Hepatocyte (in vitro differentiated cells): Measurements from ENCODE around the gene MORN3. TPM values are rescaled to one million over a fixed set of nuclear protein-coding genes. Genes with fewer than 3 reads are reported as not detected.

Source experiments
- DNase-seq: peaks from one replicate; pipeline ENCODE4 v3.0.0-alpha.2; 2016; ENCODE audit warnings: low spot score
- H2AFZ ChIP-seq: fragments of 200-600 bp; sonication (generic); 2 replicates; pipeline ENCODE4 v1.6.0; 2016; ENCODE audit warnings: antibody characterized with exemption, mild to moderate bottlenecking
- H3K27ac ChIP-seq: fragments of 200-600 bp; sonication (generic); 2 replicates; pipeline ENCODE4 v1.5.1; 2016; ENCODE audit warnings: mild to moderate bottlenecking
- H3K27me3 ChIP-seq: fragments of 200-600 bp; sonication (generic); 2 replicates; pipeline ENCODE4 v1.6.1; 2016
- H3K36me3 ChIP-seq: fragments of 200-600 bp; sonication (generic); replicated peaks from 2 replicates; pipeline ENCODE4 v1.5.1; 2016; ENCODE audit warnings: low read depth; ENCODE audit not compliant: insufficient read depth
- H3K4me1 ChIP-seq: fragments of 200-600 bp; sonication (generic); 2 replicates; pipeline ENCODE4 v1.5.1; 2016; ENCODE audit warnings: mild to moderate bottlenecking, moderate library complexity; ENCODE audit not compliant: insufficient read depth
- H3K4me2 ChIP-seq: fragments of 200-600 bp; sonication (generic); 2 replicates; pipeline ENCODE4 v1.6.0; 2016
- H3K4me3 ChIP-seq: fragments of 200-600 bp; sonication (generic); 2 replicates; pipeline ENCODE4 v1.5.1; 2016; ENCODE audit warnings: mild to moderate bottlenecking
- H3K79me2 ChIP-seq: fragments of 200-600 bp; sonication (generic); 2 replicates; pipeline ENCODE4 v1.6.0; 2017; ENCODE audit warnings: mild to moderate bottlenecking
- H3K9me2 ChIP-seq: fragments of 200-600 bp; sonication (generic); replicated peaks from 2 replicates; pipeline ENCODE4 v1.6.0; 2017; ENCODE audit warnings: mild to moderate bottlenecking; ENCODE audit not compliant: insufficient read depth
- H3K9me3 ChIP-seq: fragments of 200-600 bp; sonication (generic); 2 replicates; pipeline ENCODE4 v1.5.1; 2016; ENCODE audit warnings: low read depth, mild to moderate bottlenecking
- H4K20me1 ChIP-seq: fragments of 200-600 bp; sonication (generic); 2 replicates; pipeline ENCODE4 v1.6.0; 2016; ENCODE audit warnings: mild to moderate bottlenecking; ENCODE audit not compliant: insufficient read depth, poor library complexity, severe bottlenecking
- CTCF ChIP-seq: fragments of 200-600 bp; sonication (generic); IDR thresholded peaks from 2 replicates; pipeline ENCODE4 v1.5.1; 2016; ENCODE audit warnings: antibody characterized with exemption, mild to moderate bottlenecking; ENCODE audit not compliant: poor library complexity
- EZH2 ChIP-seq: fragments of 200-600 bp; sonication (generic); IDR thresholded peaks from 2 replicates; pipeline ENCODE4 v1.6.1; 2016; ENCODE audit warnings: antibody characterized with exemption, mild to moderate bottlenecking, borderline replicate concordance
- EZH2phosphoT487 ChIP-seq: fragments of 200-600 bp; sonication (generic); IDR thresholded peaks from one replicate; pipeline ENCODE4 v1.6.1; 2018; ENCODE audit warnings: antibody characterized with exemption, mild to moderate bottlenecking, low read depth, moderate library complexity; ENCODE audit not compliant: unreplicated experiment, severe bottlenecking
- WGBS: methylation state at CpG from one replicate; pipeline ENCODE4 v1.1.6; 2016; ENCODE audit warnings: low lambda C conversion rate; ENCODE audit errors: missing lambda C conversion rate; 5-methylcytosine and 5-hydroxymethylcytosine counted together
- polyA plus RNA-seq: library from polyadenylated mRNA; unstranded; fragments of >200 nt; fragmentation: Nextera tagmentation; extraction: Ambion mirVana; gene quantifications from 2 replicates; pipeline ENCODE4 v1.2.1, GENCODE V29; 2016
- total RNA-seq: library from RNA; depleted of rRNA; stranded (reverse); fragments of >200 nt; gene quantifications from 2 replicates; pipeline ENCODE4 v1.2.3, GENCODE V29; 2014

Gene MORN3
- total RNA-seq (0.27 and 0.68 TPM in 2 replicates), polyA plus RNA-seq (0.10 and 1.3 TPM in 2 replicates)

- H4K20me1 ChIP-seq, result no peaks in the 10 kb centered on the region
- no peak for TF ChIP-seq EZH2
- TF ChIP-seq EZH2phosphoT487, result no peak
- no peak for TF ChIP-seq CTCF
- no peak within 1 kb of the TSS for H2AFZ ChIP-seq
- no peaks in the 10 kb centered on the region for H3K9me3 ChIP-seq
- H3K27ac ChIP-seq, result no peak within 1 kb of the TSS
- 84% methylated on average over 5 of the region's 5 CpGs for WGBS
- no peak within 1 kb of the TSS for H3K4me3 ChIP-seq
- H3K4me1 ChIP-seq, result no peaks in the 10 kb centered on the region
- no peak for DNase-seq
- no peaks in the 10 kb centered on the region for H3K27me3 ChIP-seq
- H3K9me2 ChIP-seq, result no peaks in the 10 kb centered on the region
- H3K4me2 ChIP-seq, result no peak within 1 kb of the TSS
- H3K79me2 ChIP-seq, result no peaks in the 10 kb centered on the region
- H3K36me3 ChIP-seq, result no peaks in the 10 kb centered on the region
Observed at GRCh38 chr12:121669521-121669900, at the start of gene MORN3. TSS of gene MORN3 (minus strand) at chr12:121669654. CDS start at chr12:121669483, 171 bp downstream.

- 91% methylated on average over 3 of the region's 3 CpGs for WGBS
- no peaks in the 10 kb centered on the region for H3K9me2 ChIP-seq
- no peaks in the 10 kb centered on the region for H4K20me1 ChIP-seq
Observed at GRCh38 chr12:121718653-121719239, 49.3 kb upstream of the MORN3 start.

GRCh38 chr12:121717041-121717699 is 47.7 kb upstream of the MORN3 start:
- no peaks in the 10 kb centered on the region for H3K9me2 ChIP-seq
- H3K27me3 ChIP-seq, result no peaks in the 10 kb centered on the region
- no peak overlapping the region for H2AFZ ChIP-seq
- H3K27ac ChIP-seq, result no peak overlapping the region
- peak; percentile 22 for DNase-seq
- TF ChIP-seq EZH2phosphoT487 (no peak), CTCF (no peak), EZH2 (no peak)
- H3K4me1 ChIP-seq, result peaks cover 9% of the 10 kb centered on the region
- WGBS, result 70% methylated on average over 10 of the region's 10 CpGs
- no peak overlapping the region for H3K4me3 ChIP-seq
- H3K79me2 ChIP-seq, result peaks cover 40% of the 10 kb centered on the region
- H3K4me2 ChIP-seq, result no peak overlapping the region
- H3K9me3 ChIP-seq, result no peaks in the 10 kb centered on the region
- no peaks in the 10 kb centered on the region for H4K20me1 ChIP-seq
- no peaks in the 10 kb centered on the region for H3K36me3 ChIP-seq

More at GRCh38 chr12:121718653-121719239, 49.3 kb upstream of the MORN3 start:
- H3K79me2 ChIP-seq, result peaks cover 30% of the 10 kb centered on the region
- no peaks in the 10 kb centered on the region for H3K9me3 ChIP-seq
- H3K4me3 ChIP-seq, result no peak overlapping the region
- H3K27ac ChIP-seq, result no peak overlapping the region
- DNase-seq, result no peak
- H3K36me3 ChIP-seq, result no peaks in the 10 kb centered on the region
- no peaks in the 10 kb centered on the region for H3K27me3 ChIP-seq
- TF ChIP-seq EZH2 (no peak), EZH2phosphoT487 (no peak), CTCF (no peak)
- no peak overlapping the region for H2AFZ ChIP-seq
- H3K4me1 ChIP-seq, result peaks cover 3% of the 10 kb centered on the region
- H3K4me2 ChIP-seq, result no peak overlapping the region
